HUDEP-2 (cell line): ENCODE data around the gene PCDHA12.
"Not testable (repeated sequence)": the region's sequence is repeated elsewhere in the genome, so short reads cannot be mapped to it uniquely, and the experiment has no call there.

Experiments
- DNase-seq, 76 experiments: peaks; one replicate each; lab custom pipeline; 2025; ENCODE audit not compliant: unreplicated experiment in 76 of 76; lab: John Stamatoyannopoulos, UW

PCDHA12 gene

GRCh38 chr5:140875085-140876065, at the start of gene PCDHA12:
PCDHA12 (plus strand) TSS chr5:140875308; CDS start chr5:140875473, 165 bp downstream.
- no peak for DNase-seq

GRCh38 chr5:140827704-140828361, 47.3 kb upstream of the PCDHA12 start, which contains the start of gene PCDHA6:
PCDHA6 (plus strand) TSS chr5:140827960; CDS start chr5:140828092, 132 bp downstream.
- DNase-seq: no peak

- DNase-seq: no peak
These were observed 46.8 kb upstream of the PCDHA12 start for GRCh38 chr5:140828362-140828737.

- DNase-seq: not testable (repeated sequence)
These were observed 45.3 kb upstream of the PCDHA12 start for GRCh38 chr5:140829511-140830501.

- DNase-seq: no peak
These were observed 41.1 kb upstream of the PCDHA12 start, which contains the start of gene PCDHA7 for GRCh38 chr5:140833993-140834392. PCDHA7 (plus strand) TSS chr5:140834269; CDS start chr5:140834384, 115 bp downstream.

- DNase-seq: not testable (repeated sequence)
These were observed 40.6 kb upstream of the PCDHA12 start for GRCh38 chr5:140834439-140835008.

- DNase-seq: no peak
These were observed 39.2 kb upstream of the PCDHA12 start for GRCh38 chr5:140835622-140836510.

- DNase-seq: peak in 8 of 76 experiments; percentile 1 to 10 (median 4)
These were observed 33.8 kb upstream of the PCDHA12 start, which contains the start of gene PCDHA8 for GRCh38 chr5:140840978-140841962. PCDHA8 (plus strand) TSS chr5:140841187; CDS start chr5:140841322, 135 bp downstream.

GRCh38 chr5:140842798-140843733, 32.0 kb upstream of the PCDHA12 start:
- no peak for DNase-seq

- not testable (repeated sequence) for DNase-seq
These were observed 26.7 kb upstream of the PCDHA12 start, which contains the start of gene PCDHA9 for GRCh38 chr5:140848139-140849102. PCDHA9 (plus strand) TSS chr5:140848382; CDS start chr5:140848496, 114 bp downstream.

GRCh38 chr5:140849831-140850634, 25.1 kb upstream of the PCDHA12 start:
- not testable (repeated sequence) for DNase-seq

- no peak for DNase-seq
These were observed 19.1 kb upstream of the PCDHA12 start, which contains the start of gene PCDHA10 for GRCh38 chr5:140855772-140856674. PCDHA10 (plus strand) TSS chr5:140855897; CDS start chr5:140856049, 152 bp downstream.
